GM18858 (cell line): ENCODE measurements around the gene SMG1.
"Not testable (repeated sequence)": the region's sequence is repeated elsewhere in the genome, so short reads cannot be mapped to it uniquely, and the experiment has no call there.

ENCODE experiments used
- ATAC-seq: cut with Tn5 transposase; IDR thresholded peaks from one replicate; pipeline ENCODE4 v1.9.1; 2021; ENCODE audit not compliant: unreplicated experiment

The SMG1 gene

GRCh38 chr16:18933501-18933900 lies 7.3 kb upstream of the SMG1 start:
- ATAC-seq: no peak

- no peak for ATAC-seq
These were observed 6.2 kb upstream of the SMG1 start for GRCh38 chr16:18932243-18932987.

- no peak for ATAC-seq
These were observed 5.5 kb upstream of the SMG1 start for GRCh38 chr16:18931756-18932155.

GRCh38 chr16:18930095-18930494 lies 3.9 kb upstream of the SMG1 start:
- ATAC-seq: not testable (repeated sequence)

GRCh38 chr16:18928073-18928472 lies 1.9 kb upstream of the SMG1 start:
- not testable (repeated sequence) for ATAC-seq

GRCh38 chr16:18925215-18925985 lies 808 bp downstream of the SMG1 start:
- peak; percentile 23 for ATAC-seq

GRCh38 chr16:18923935-18924334 lies 2.3 kb downstream of the SMG1 start:
- ATAC-seq: not testable (repeated sequence)

- ATAC-seq: not testable (repeated sequence)
These were observed 3.1 kb downstream of the SMG1 start for GRCh38 chr16:18923124-18923523.

GRCh38 chr16:18909585-18909984 lies 16.6 kb downstream of the SMG1 start:
- not testable (repeated sequence) for ATAC-seq

- ATAC-seq: not testable (repeated sequence)
These were observed 17.5 kb downstream of the SMG1 start for GRCh38 chr16:18908716-18909115.

GRCh38 chr16:18902778-18903177 lies 23.4 kb downstream of the SMG1 start:
- ATAC-seq: not testable (repeated sequence)

GRCh38 chr16:18902044-18902443 lies 24.2 kb downstream of the SMG1 start:
- ATAC-seq: not testable (repeated sequence)

GRCh38 chr16:18901194-18901593 lies 25.0 kb downstream of the SMG1 start:
- ATAC-seq: not testable (repeated sequence)

- ATAC-seq: not testable (repeated sequence)
These were observed 41.8 kb downstream of the SMG1 start for GRCh38 chr16:18884456-18884855.

- not testable (repeated sequence) for ATAC-seq
These were observed 48.5 kb downstream of the SMG1 start for GRCh38 chr16:18877734-18878133.

GRCh38 chr16:18877259-18877658 lies 48.9 kb downstream of the SMG1 start:
- not testable (repeated sequence) for ATAC-seq

GRCh38 chr16:18876301-18876700 lies 49.9 kb downstream of the SMG1 start:
- ATAC-seq: not testable (repeated sequence)

GRCh38 chr16:18869043-18869771 lies 57.0 kb downstream of the SMG1 start:
- ATAC-seq: not testable (repeated sequence)

- not testable (repeated sequence) for ATAC-seq
These were observed 59.9 kb downstream of the SMG1 start for GRCh38 chr16:18866277-18866823.

- not testable (repeated sequence) for ATAC-seq
These were observed 63.3 kb downstream of the SMG1 start for GRCh38 chr16:18862891-18863290.

- ATAC-seq: no peak
These were observed 71.0 kb downstream of the SMG1 start for GRCh38 chr16:18855196-18855595.
